NCI-H510A treated with DMSO at 0.1 percent for 48 hours (cell line): ENCODE data around the gene ADCK2.
"Not testable (repeated sequence)": the region's sequence is repeated elsewhere in the genome, so short reads cannot be mapped to it uniquely, and the experiment has no call there.

Experiments used
- DNase-seq: peaks from one replicate; lab custom pipeline; 2025; lab: John Stamatoyannopoulos, UW

The ADCK2 gene, protein sequence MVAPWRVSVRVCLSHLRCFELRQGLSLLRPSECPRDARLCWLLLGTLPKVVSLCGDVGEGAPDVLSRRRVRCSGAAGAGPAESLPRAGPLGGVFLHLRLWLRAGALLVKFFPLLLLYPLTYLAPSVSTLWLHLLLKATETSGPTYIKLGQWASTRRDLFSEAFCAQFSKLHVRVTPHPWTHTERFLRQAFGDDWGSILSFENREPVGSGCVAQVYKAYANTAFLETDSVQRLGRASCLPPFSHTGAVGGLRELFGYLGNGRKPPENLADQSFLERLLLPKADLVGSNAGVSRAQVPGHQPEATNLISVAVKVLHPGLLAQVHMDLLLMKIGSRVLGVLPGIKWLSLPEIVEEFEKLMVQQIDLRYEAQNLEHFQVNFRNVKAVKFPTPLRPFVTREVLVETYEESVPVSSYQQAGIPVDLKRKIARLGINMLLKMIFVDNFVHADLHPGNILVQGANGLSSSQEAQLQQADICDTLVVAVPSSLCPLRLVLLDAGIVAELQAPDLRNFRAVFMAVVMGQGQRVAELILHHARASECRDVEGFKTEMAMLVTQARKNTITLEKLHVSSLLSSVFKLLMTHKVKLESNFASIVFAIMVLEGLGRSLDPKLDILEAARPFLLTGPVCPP

DNA sequence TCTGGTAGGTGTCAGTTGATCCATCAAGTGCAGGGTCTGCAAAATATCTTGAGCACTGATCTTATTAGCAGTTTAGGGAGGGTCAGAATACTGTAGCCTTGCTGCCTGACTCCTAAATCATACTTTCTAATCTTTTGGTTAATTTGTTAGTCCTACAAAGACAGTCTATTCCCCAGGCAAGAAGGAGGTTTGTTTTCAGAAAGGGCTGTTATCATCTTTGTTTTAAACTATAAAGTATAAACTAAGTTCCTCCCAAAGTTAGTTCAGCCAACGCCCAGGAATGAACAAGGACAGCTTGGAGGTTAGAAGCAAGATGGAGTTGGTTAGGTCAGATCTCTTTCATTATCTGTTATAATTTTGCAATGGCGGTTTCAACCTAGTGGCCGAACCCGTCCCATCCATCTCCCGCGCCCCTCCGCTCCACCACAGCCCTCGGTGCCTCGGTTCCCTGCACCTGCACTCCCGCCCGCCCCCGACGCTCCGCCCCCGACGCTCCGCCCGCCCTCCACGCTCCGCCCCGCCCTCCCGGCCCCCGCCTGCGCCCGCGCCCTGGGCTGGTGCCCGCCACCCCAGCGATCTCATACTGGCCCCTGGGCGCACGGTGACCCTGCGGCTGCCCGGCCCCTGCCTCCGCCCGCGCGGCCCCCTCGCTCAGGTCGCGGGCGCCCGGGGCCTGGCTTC, at the start of gene ADCK2:
TSS of gene ADCK2 (plus strand) at position 564 of the 681 bp plus-strand sequence. CDS start 386 bp downstream, outside the sequence.
- DNase-seq, result peak; percentile 12

DNA sequence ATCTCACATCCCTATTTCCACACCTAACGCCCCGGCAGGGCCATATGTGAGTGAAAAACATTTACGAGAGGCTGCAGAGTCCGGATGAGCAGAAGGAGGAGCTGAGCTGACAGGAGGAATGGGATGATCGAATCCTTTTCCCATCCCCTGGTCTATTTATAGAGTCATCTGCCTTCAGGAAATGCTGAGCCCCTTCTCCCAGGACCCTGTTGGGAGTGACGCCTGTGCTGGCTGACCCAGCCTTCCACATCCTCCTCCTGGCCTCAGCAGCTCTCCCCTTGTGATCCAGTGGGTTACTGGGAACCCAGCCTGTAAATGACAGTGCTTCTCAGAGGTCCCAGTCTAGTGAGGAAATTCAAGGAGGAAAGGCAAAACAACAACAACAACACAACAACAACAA, 48.8 kb upstream of the ADCK2 start:
- no peak for DNase-seq

DNA sequence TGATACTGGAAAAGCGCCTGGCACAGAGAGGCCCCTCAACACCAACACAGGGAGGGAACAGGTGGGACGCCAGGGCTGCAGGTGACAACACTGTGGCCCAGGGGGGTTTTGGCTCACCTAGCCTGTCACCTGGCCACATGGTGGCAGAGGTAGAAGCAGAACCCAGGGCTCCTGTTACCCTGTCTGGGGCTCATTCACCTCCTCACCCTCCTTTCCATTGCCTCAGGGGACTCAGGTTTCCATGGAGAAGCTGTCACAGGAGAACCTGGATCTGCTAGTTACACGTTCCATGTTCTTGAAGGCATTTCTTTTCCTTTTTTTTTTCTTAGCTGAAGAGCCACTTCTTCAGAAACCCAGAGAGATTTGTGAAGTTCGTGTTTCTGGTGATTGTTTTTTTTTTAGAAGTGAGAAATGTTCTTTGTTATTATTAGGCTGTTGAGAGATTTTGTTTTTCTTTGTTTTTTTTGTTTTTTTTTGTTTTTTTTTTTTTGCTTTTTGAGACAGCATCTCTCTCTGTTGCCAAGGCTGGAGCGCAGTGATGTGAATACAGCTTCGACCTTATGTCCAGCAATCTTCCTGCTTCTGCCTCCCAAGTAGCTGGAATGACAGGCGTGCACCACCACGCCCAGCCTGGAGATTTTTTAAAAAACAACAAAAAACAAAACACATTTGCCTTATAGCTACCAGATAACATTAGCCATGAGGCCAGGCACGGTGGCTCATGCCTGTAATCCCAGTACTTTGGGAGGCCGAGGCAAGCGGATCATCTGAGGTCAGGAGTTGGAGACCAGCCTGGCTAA, 48.2 kb upstream of the ADCK2 start:
- DNase-seq, result no peak

DNA sequence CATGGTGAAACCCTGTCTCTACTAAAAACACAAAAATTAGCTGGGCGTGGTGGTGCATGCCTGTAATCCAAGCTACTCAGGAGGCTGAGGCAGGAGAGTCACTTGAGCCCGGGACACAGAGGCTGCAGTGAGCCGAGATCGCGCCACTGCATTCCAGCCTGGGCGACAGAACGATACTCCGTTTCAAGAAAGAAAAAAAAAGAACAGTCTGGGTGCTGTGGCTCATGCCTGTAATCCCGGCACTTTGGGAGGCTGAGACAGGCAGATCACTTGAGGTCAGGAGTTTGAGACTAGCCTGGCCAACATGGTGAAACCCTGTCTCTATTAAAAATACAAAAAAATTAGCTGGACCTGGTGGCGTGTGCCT, 47.6 kb upstream of the ADCK2 start:
- not testable (repeated sequence) for DNase-seq

DNA sequence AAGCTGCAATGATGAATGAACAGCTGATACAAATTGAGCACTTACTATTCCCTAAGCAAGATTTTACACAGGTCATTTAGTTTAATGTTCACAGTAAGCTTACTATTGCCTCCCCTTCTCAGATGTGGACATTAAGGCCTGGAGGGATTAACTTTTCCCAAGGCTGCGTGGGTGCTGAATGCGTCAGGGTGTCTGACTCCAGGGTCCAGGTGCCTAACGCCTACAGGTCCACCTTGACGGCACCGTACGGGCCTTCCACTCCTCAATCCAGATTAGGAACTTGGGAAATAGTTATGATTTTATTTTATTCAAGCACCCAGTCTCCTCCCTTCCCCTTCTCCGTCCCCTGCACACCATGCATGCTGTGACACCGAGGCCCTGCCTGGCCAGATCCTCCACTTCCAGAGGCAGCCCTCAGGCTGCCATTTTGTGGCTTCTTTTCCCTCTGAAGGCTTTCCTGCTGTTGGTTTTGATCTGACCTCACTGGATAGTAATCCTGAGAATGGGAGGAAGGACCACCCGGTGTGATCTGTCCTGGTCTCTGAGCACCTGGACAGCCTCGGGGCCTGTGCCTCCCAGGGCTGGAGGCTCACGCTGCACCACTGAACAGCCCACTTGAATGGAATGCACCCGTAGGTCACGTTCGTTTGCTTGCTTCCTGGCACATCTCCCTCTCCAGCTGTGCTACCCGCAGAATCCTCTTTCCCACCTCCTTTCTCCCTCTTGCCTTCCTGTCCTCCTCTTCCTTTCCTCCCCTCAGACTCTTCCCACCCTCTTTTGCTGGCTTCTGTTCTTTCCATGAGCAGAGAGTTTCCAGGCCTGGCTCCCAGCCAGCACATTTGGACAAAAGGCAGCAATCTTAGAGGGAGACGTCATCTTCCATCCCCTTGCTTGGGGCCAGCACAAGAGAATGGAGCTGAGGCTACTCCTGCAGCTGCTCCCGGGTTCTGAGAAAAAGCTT, 46.6 kb upstream of the ADCK2 start:
- DNase-seq, result peak; percentile 10

DNA sequence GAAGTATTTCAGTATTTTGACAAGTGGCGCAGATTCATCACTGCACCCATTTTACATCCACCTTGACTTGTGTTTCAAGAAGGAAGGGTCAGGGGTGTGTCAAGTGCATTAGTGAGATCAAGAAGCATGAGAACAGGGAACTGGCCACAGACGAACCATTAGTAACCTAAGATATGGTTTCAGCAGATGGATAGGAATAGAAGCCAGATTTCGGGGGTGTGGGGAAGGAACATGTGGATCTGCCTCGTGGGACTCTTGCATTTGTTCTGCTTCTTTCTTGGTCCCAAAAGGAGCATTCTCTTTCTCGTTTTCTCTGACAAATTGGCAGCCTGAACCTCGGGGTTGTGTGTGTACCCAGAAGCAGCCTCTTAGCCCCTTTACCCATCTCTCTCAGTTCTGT, 41.7 kb upstream of the ADCK2 start:
- no peak for DNase-seq

DNA sequence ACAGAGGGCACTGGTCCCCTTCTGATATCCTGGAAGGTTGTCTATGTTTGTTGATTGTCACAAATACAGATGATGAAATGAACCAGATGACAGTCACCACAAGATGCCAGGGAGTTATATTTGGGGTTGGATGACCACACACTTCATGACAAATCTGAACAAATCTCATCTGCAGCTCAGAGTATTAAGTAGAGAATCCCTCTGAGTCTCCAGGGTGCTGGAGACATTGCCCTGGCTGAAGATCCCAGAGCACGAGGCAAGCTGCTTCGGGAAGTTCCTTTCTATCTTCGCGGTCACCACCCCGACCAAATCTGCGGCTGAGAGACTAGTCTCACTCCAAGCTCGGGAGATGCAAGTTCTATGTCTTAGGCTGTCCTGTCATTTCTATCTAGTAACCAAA, 41.1 kb upstream of the ADCK2 start:
- DNase-seq, result no peak

DNA sequence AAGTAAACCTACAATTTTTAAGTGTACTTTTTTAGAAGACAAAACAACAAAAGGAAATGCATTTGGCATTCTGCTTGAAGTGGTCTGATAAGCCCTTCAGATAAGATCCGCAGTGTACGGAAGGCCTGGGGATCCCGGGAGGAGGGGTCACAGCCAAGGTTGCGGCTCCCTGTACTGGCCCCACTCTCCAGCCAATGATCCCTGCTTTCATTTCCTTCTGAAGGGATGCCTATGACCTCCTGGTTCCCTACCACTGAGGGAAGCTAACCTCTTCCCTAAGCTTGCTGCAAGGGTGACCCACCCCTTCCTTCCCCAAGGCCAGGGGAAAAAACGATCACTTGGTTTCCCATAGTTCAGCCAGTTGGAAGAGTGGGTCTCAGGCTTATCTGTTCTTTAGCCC, 37.4 kb upstream of the ADCK2 start:
- DNase-seq, result no peak

DNA sequence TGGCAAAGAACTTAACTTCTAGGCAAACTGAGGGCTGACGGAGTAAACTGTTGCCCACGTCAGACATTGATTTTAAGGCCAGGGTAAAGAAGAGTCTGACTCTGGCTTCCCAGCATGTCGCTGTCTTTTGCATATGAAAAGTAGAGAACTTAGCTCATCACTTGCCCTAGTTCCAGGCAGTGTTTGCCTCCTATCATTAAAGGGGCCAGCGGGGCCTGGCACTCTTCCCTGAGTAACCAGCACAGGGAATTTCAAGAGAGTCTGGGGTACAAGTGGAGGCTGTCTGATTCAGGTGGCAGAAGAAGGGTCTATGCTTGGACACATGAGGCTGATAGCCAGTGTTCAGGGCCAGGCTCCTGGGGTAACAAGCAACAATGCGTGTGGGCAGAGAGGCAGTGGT, 36.9 kb upstream of the ADCK2 start:
- no peak for DNase-seq

DNA sequence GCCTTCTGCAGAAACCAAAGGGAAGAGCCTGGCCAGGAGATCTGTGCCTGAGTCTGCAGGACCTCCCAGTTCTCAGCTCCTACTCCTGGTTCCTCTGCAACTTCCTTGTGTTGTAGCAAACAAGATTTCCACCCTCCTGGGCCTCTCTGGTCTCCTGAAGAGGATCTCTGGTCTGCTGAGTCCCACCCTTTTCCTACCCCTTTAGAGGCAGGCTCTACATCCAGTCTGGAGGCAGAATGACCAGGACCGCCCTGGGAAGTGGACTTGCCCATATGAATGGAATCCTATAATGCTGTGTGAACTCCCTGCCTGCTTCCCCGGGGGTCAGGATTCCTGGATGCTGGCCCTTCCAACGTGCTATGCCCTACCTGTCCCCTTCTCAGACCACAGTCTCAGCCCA, 35.3 kb upstream of the ADCK2 start:
- no peak for DNase-seq

DNA sequence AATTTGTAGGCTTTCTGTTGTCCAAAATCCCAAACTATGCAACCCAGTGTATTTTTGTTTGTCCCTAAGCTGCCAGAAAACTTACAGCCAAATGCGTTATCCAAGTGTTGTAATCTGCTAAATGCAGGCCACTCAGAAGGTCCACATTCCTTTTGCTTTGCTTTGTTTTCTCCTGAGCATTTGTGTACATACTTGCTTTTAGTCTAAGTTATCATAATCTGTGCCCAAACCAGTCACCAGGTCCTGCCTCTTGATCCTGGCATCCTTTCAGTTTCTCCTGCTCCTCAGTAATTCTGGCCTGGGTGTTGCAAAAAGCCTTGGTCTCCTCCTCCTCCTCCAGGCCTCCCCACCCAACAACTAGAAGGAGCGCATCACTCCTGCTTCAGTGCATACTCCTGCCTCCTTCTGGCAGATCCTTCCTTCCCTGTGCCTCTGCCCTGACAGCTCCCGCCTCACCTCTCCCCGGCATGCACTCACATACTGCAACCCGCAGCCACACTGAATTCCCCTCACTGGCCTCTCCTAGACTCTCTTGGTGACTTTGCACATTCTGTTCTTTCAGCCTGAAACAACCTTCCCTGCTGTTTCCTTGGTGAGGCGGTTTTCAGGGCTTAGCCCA, 34.5 kb upstream of the ADCK2 start:
- no peak for DNase-seq

DNA sequence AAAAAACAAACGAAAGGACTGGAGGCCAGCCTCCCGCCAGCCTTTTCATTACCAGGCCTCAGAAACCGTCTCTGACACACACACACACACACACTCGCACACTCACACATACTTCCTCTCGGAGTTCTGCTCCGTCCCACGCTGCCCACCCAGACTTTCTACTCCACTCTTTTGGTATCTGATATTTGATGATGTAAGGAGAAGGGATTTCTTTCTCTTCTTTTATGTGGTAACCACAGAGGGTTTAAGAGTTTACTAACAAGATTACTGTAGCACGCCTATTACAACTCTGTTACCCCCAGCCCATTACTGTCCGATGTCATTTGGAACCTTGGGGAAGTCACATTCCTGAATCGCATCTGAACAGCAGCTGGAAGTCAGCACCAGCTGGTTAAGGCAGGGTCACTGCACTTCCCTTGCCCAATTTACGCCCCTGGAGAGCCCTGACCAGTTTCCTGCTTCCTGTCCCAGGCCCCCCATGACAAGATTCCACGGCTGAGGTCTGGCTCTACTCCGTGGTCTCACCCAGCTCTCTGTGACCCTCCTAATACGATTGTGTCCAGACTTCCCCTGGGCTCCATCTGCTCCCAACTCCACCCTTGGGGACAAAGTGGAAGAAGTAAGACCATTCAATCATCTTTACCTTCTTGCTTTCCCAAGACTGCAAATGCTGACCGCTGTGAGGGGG, 33.2 kb upstream of the ADCK2 start:
- DNase-seq, result no peak

DNA sequence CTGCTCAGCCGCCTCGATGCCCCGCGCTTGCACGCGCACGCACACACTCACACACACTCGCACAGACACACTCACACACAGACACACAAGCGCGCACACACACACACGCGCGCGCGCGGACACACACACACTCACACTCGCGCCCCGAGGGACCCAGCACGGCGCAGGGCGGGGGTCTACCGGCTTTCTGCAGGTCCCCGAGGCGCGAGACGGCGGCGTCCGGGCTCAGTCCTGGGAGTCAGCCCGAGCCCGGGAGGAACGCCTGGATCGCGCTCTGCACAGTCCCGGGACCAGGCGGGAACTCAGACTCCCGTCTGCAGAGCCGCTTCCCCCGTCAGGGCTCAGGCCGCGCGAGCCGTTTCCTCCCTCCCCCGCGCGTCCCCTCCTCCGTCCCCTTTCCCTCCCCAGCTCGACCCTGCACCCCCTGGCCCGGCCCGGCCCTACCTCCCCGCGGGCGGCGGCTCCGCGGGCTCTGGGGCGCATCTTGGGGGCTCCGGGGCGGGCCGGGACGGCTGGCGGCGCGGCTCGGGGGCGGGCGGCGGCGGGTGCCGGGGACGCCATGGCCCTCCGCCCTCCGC, 32.6 kb upstream of the ADCK2 start:
- no peak for DNase-seq

DNA sequence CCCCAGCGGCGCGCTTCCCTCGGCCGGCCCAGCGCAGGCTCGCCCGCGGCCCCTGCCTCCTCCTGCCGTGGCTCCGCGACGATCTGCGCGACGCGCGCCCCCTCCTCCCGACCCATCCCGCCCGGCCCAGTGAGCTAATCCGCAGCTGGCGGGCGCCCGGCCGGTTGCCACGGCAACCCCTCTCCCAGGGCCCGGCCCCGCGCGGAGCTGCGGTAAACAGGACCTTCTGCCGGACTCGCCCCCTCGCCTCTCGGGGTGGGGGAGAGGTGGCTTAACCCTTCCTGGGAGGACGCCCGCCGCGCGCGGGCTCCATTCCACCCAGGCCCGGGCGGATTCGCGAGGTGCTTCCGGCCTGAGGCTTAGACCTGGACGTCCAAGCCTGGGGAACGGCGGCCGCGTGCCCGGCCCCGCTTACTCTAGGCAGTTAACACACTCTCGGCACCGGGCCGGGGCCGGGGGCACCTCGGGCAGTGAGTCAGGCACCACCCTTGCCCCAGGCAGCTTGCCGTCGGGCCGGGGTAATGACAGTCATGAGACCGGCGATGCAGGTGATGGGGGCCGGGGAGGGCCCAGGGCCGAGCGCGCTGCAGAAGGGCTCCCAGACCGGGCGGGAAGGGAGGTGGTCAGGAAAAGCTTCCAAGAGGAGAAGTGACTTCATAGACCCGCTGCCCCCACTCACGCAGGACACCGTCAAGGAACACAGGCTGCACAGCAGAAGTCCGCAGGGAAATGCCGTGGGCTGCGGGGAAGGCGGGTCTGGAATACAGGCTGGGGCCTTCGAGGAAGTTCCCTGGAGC, 31.8 kb upstream of the ADCK2 start, which contains the start of gene DENND2A:
TSS of gene DENND2A (minus strand) at position 87 of the 797 bp plus-strand sequence. CDS start 38,416 bp downstream, outside the sequence.
- DNase-seq, result peak; percentile 6

DNA sequence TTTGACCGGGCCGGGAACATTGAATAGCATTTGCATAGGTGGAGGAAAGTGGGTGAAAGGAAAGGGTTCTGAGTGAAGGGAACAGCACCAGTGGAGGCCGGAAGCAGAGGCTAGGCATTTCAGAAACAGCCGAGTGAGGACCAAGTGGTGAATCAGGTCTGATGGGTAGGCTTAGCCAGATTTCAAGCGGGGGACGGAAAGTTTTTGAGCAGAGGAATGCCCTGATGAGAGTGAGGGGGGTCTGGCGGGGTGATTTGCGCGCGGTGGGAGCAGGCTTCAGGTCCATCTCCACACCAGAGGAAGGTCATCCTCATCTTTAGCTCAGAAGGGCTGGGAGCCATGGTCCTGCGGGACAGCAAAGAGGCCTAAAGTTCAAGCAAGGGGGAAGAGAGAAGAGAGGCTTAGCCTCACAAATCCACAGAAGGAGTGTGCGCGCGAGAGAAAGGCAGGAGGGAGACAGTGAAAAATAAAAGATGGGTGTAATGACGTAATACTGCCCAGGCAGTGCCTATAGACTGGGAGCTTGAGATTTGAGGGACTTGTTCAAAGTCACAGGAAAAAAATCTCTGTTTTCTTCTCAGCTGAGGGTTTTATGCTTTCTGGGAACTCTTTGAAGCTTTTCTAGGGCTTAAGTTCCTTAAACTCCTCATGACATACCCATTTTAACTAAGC, 31.1 kb upstream of the ADCK2 start:
- DNase-seq, result no peak

DNA sequence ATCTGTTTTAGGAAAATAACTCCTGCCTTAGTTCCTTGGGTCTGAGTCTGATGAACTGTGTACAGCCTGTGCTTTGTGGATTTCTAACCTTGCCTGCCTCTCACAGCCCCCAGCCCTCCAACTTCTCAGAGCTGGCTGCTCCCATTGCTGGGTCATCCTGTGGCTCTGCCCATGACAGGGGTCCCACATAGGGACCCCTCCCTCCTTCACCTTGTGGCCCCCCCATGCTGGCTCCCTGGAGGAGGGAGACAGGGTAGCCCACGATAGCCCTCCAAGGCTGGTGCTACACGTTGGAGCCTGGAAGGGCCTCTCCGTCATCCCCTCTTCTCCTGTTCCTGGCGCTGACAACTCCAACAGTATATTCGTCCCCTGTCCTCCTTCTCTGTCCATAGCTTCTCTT, 29.3 kb upstream of the ADCK2 start:
- no peak for DNase-seq

DNA sequence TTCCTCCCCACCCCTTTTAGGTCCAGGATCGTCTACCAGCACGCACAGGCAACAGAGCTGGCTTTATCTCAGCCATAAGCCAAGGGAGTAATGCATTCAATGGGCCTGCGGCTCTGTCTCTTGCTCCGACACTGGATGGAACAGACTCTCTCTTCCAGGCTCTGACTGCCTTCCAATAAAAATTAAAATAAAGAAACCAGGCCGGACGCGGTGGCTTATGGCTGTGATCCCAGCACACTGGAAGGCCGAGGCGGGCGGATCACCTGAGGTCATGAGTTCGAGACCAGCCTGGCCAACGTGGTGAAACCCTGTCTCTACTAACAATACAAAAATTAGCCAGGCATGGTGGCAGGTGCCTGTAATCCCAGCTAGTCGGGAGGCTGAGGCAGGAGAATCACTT, 28.0 kb upstream of the ADCK2 start:
- not testable (repeated sequence) for DNase-seq
